OCI-LY3 (cell line): ENCODE data around the gene SLC14A1.
A peak's percentile ranks its signal among the peaks of the same experiment; 100 is the strongest.

Experiments used
- H2AFZ ChIP-seq: fragments of 200-600, 300-600 bp; shearing (Covaris generic); 2 replicates; pipeline ENCODE4 v1.6.0; 2014; ENCODE audit warnings: antibody characterized with exemption, low read depth, low read length
- H3K27ac ChIP-seq: fragments of 200-600, 300-600 bp; sonication (generic); 2 replicates; pipeline ENCODE4 v1.5.1; 2014; ENCODE audit warnings: mild to moderate bottlenecking, low read length, moderate library complexity, mixed read lengths
- H3K27me3 ChIP-seq: fragments of 200-600, 300-600 bp; sonication (generic); 2 replicates; pipeline ENCODE4 v1.6.1; 2014; ENCODE audit warnings: low read depth, low read length, mixed read lengths
- H3K36me3 ChIP-seq: fragments of 200-600, 300-600 bp; sonication (generic); replicated peaks from 2 replicates; pipeline ENCODE3; 2014; ENCODE audit warnings: low read depth, low read length, mixed read lengths
- H3K4me1 ChIP-seq: fragments of 300-600, 200-600 bp; sonication (generic); 2 replicates; pipeline ENCODE4 v1.6.1; 2014; ENCODE audit warnings: low read length, mixed read lengths
- H3K4me2 ChIP-seq: fragments of 200-600, 300-600 bp; sonication (generic); 2 replicates; pipeline ENCODE4 v1.6.1; 2014; ENCODE audit warnings: low read length, mixed read lengths
- H3K4me3 ChIP-seq: fragments of 300-600, 200-600 bp; sonication (generic); 2 replicates; pipeline ENCODE4 v1.5.1; 2014; ENCODE audit warnings: antibody characterized with exemption, mild to moderate bottlenecking, low read length, moderate library complexity
- H3K79me2 ChIP-seq: fragments of 300-600, 200-600 bp; shearing (Covaris generic); 2 replicates; pipeline ENCODE4 v1.6.1; 2014; ENCODE audit warnings: mild to moderate bottlenecking, low read length, mixed read lengths
- H3K9ac ChIP-seq: fragments of 300-600, 200-600 bp; shearing (Covaris generic); 2 replicates; pipeline ENCODE4 v1.6.0; 2014; ENCODE audit warnings: mild to moderate bottlenecking, low read length, moderate library complexity
- H3K9me3 ChIP-seq: fragments of 200-600, 300-600 bp; shearing (Covaris generic); 2 replicates; pipeline ENCODE4 v1.6.1; 2014; ENCODE audit warnings: low read length, mixed read lengths; ENCODE audit not compliant: insufficient read depth
- H4K20me1 ChIP-seq: fragments of 200-600, 300-600 bp; sonication (generic); 2 replicates; pipeline ENCODE4 v1.6.1; 2016; ENCODE audit warnings: low read length, mixed read lengths; ENCODE audit not compliant: insufficient read depth
- CTCF ChIP-seq: fragments of 200-600, 300-600 bp; sonication (generic); IDR thresholded peaks from 2 replicates; pipeline ENCODE4 v1.5.1; 2014; ENCODE audit warnings: antibody characterized with exemption, low read length, low read depth
- EZH2phosphoT487 ChIP-seq: fragments of 200-600 bp; shearing (Covaris generic); IDR thresholded peaks from 2 replicates; pipeline ENCODE4 v1.6.1; 2018; ENCODE audit warnings: antibody characterized with exemption, mixed run types, low read depth

The SLC14A1 gene

GRCh38 chr18:45748501-45748900, 24.5 kb downstream of the SLC14A1 start:
- no peak for TF ChIP-seq CTCF
- TF ChIP-seq EZH2phosphoT487 = no peak
- H4K20me1 ChIP-seq = no peaks in the 10 kb centered on the region
- no peak overlapping the region for H2AFZ ChIP-seq
- peaks cover 16% of the 10 kb centered on the region for H3K4me1 ChIP-seq
- H3K27me3 ChIP-seq = no peaks in the 10 kb centered on the region
- no peaks in the 10 kb centered on the region for H3K9me3 ChIP-seq
- H3K79me2 ChIP-seq = no peaks in the 10 kb centered on the region
- no peak overlapping the region for H3K4me2 ChIP-seq
- no peak overlapping the region for H3K9ac ChIP-seq
- H3K4me3 ChIP-seq = no peak overlapping the region
- no peak overlapping the region for H3K27ac ChIP-seq
- H3K36me3 ChIP-seq = no peaks in the 10 kb centered on the region

GRCh38 chr18:45749918-45750689, 26.1 kb downstream of the SLC14A1 start:
- Histone ChIP-seq H2AFZ (no peak overlapping the region), H4K20me1 (no peaks in the 10 kb centered on the region), H3K27me3 (no peaks in the 10 kb centered on the region), H3K79me2 (no peaks in the 10 kb centered on the region), H3K27ac (no peak overlapping the region), H3K36me3 (no peaks in the 10 kb centered on the region), H3K4me1 (peaks cover 16% of the 10 kb centered on the region), H3K9ac (no peak overlapping the region), H3K4me2 (peak overlapping the region; percentile 57), H3K9me3 (no peaks in the 10 kb centered on the region), H3K4me3 (peak overlapping the region; percentile 18)
- TF ChIP-seq CTCF (no peak), EZH2phosphoT487 (no peak)

- TF ChIP-seq EZH2phosphoT487 (no peak), CTCF (no peak)
- peaks cover under 1% of the 10 kb centered on the region; the same call in 1 of the 2 replicates for H3K27me3 ChIP-seq
- no peaks in the 10 kb centered on the region for H4K20me1 ChIP-seq
- H3K9me3 ChIP-seq = no peaks in the 10 kb centered on the region
- no peaks in the 10 kb centered on the region for H3K36me3 ChIP-seq
- H3K4me3 ChIP-seq = no peak overlapping the region
- peaks cover 16% of the 10 kb centered on the region for H3K4me1 ChIP-seq
- H3K27ac ChIP-seq = no peak overlapping the region
- H2AFZ ChIP-seq = no peak overlapping the region
- no peak overlapping the region for H3K9ac ChIP-seq
- H3K79me2 ChIP-seq = no peaks in the 10 kb centered on the region
- no peak overlapping the region for H3K4me2 ChIP-seq
Observed at GRCh38 chr18:45751766-45752165, 27.8 kb downstream of the SLC14A1 start.

GRCh38 chr18:45752681-45753080, 28.7 kb downstream of the SLC14A1 start:
- no peaks in the 10 kb centered on the region for H3K79me2 ChIP-seq
- no peak overlapping the region for H2AFZ ChIP-seq
- H3K4me3 ChIP-seq = no peak overlapping the region
- no peaks in the 10 kb centered on the region for H3K9me3 ChIP-seq
- H3K9ac ChIP-seq = no peak overlapping the region
- no peaks in the 10 kb centered on the region for H3K36me3 ChIP-seq
- peaks cover 16% of the 10 kb centered on the region for H3K4me1 ChIP-seq
- H3K27me3 ChIP-seq = peaks cover 4% of the 10 kb centered on the region; the same call in 1 of the 2 replicates
- no peak overlapping the region for H3K4me2 ChIP-seq
- H4K20me1 ChIP-seq = no peaks in the 10 kb centered on the region
- no peak for TF ChIP-seq CTCF
- no peak for TF ChIP-seq EZH2phosphoT487
- H3K27ac ChIP-seq = no peak overlapping the region
